ENCODE measurements around the gene SNCAIP.

GRCh38 chr5:122346897-122347581 is 35.0 kb downstream of the SNCAIP start:
- no peak for TF ChIP-seq CTCF (IDR thresholded peaks at IDR 0.05; ENCODE audit: insufficient read depth, low read length, poor library complexity, severe bottlenecking)
- no peak for TF ChIP-seq EZH2phosphoT487 (conservative IDR thresholded peaks at IDR 0.05; ENCODE audit: low read length)
